ENCODE data around the gene SMCHD1.

- TF ChIP-seq, protein P1, sequence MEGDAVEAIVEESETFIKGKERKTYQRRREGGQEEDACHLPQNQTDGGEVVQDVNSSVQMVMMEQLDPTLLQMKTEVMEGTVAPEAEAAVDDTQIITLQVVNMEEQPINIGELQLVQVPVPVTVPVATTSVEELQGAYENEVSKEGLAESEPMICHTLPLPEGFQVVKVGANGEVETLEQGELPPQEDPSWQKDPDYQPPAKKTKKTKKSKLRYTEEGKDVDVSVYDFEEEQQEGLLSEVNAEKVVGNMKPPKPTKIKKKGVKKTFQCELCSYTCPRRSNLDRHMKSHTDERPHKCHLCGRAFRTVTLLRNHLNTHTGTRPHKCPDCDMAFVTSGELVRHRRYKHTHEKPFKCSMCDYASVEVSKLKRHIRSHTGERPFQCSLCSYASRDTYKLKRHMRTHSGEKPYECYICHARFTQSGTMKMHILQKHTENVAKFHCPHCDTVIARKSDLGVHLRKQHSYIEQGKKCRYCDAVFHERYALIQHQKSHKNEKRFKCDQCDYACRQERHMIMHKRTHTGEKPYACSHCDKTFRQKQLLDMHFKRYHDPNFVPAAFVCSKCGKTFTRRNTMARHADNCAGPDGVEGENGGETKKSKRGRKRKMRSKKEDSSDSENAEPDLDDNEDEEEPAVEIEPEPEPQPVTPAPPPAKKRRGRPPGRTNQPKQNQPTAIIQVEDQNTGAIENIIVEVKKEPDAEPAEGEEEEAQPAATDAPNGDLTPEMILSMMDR (IDR thresholded peaks at IDR 0.05; ENCODE audit: poor library complexity), result no peak
- TF ChIP-seq EZH2phosphoT487 (IDR thresholded peaks at IDR 0.05; ENCODE audit: low read depth, severe bottlenecking, unreplicated experiment) (no peak), EZH2 (IDR thresholded peaks at IDR 0.05; ENCODE audit: borderline replicate concordance) (no peak)
Observed at GRCh38 chr18:2635586-2635985, 19.9 kb upstream of the SMCHD1 start.

Data from hepatocyte (in vitro differentiated cells).